H1 (cell line): ENCODE data around the gene CCDC157. TPM values are rescaled to one million over a fixed set of nuclear protein-coding genes. Genes with fewer than 3 reads are reported as not detected.

Experiments
- CTCF ChIA-PET: fragments of 300-600 bp; sonication (Branson Sonifier 250); formaldehyde crosslinking; loops from one replicate; lab custom pipeline; 2021; ENCODE audit not compliant: partially characterized antibody; lab: Charles Lee
- POLR2A ChIA-PET: fragments of 300-600 bp; sonication (Branson Sonifier 250); formaldehyde crosslinking; loops from one replicate; lab custom pipeline; 2021; ENCODE audit warnings: inconsistent platforms; ENCODE audit not compliant: partially characterized antibody; lab: Charles Lee
- DNase-seq, 2 experiments: peaks; one replicate each; pipeline versions ENCODE4 v3.0.0 to v3.0.0-alpha.2; 2010 to 2022; ENCODE audit warnings: low spot score in 2 of 2, low read depth in 1 of 2, mixed read lengths in 1 of 2
- FAIRE-seq: peaks from 2 replicates; lab custom pipeline; 2011; peaks lifted over from hg19 to GRCh38; lab: Jason Lieb, UNC
- H2AFZ ChIP-seq: 2 replicates; pipeline ENCODE4 v1.8.1; 2012; ENCODE audit warnings: low read length, inconsistent platforms
- H2AK5ac ChIP-seq: 2 replicates; pipeline ENCODE4 v1.6.1; 2013; ENCODE audit warnings: low read depth, low read length
- H2BK120ac ChIP-seq: replicated peaks from 2 replicates; pipeline ENCODE3; 2013; ENCODE audit warnings: low read depth, low read length, inconsistent platforms
- H2BK12ac ChIP-seq: 2 replicates; pipeline ENCODE4 v1.6.1; 2013; ENCODE audit warnings: low read depth, low read length
- H2BK15ac ChIP-seq: 2 replicates; pipeline ENCODE4 v1.6.1; 2013; ENCODE audit warnings: low read length
- H2BK20ac ChIP-seq: 2 replicates; pipeline ENCODE4 v1.6.1; 2013; ENCODE audit warnings: low read length
- H2BK5ac ChIP-seq: 2 replicates; pipeline ENCODE4 v1.6.1; 2013; ENCODE audit warnings: low read depth, low read length
- H3K14ac ChIP-seq: 2 replicates; pipeline ENCODE4 v1.6.1; 2013; ENCODE audit warnings: inconsistent platforms; ENCODE audit not compliant: insufficient read length
- H3K18ac ChIP-seq: 2 replicates; pipeline ENCODE4 v1.6.1; 2013; ENCODE audit warnings: low read length; ENCODE audit errors: extremely low read depth
- H3K23ac ChIP-seq: 2 replicates; pipeline ENCODE4 v1.6.1; 2013; ENCODE audit warnings: inconsistent platforms; ENCODE audit not compliant: insufficient read length
- H3K23me2 ChIP-seq: 2 replicates; pipeline ENCODE4 v1.6.1; 2013; ENCODE audit warnings: low read depth, low read length
- H3K27ac ChIP-seq: 2 replicates; pipeline ENCODE4 v1.6.1; 2011; ENCODE audit warnings: low read depth, low read length, inconsistent platforms
- H3K27me3 ChIP-seq, 4 experiments: replicated peaks in 1 of 4; 1 replicate in 1 of 4; 2 replicates in 3 of 4; pipeline versions ENCODE4 v1.6.1 to v1.8.1; 2011 to 2013; ENCODE audit warnings: low read length in 3 of 4, mild to moderate bottlenecking in 3 of 4, inconsistent platforms in 2 of 4, mixed read lengths in 2 of 4, moderate library complexity in 1 of 4; ENCODE audit not compliant: control insufficient read depth in 3 of 4, insufficient read depth in 3 of 4; ENCODE audit errors: extremely low read depth in 1 of 4
- H3K36me3 ChIP-seq, 4 experiments: 2 replicates each; pipeline versions ENCODE4 v1.6.1 to v1.8.1; 2011 to 2013; ENCODE audit warnings: mild to moderate bottlenecking in 4 of 4, low read length in 3 of 4, moderate library complexity in 2 of 4, control low read depth in 1 of 4, inconsistent platforms in 1 of 4; ENCODE audit not compliant: insufficient read depth in 4 of 4, control insufficient read depth in 2 of 4
- H3K4ac ChIP-seq: replicated peaks from 2 replicates; pipeline ENCODE3; 2013; ENCODE audit warnings: low read length, low read depth, mixed read lengths, inconsistent platforms; ENCODE audit not compliant: insufficient read length
- H3K4me1 ChIP-seq, 4 experiments: replicated peaks in 1 of 4; 1 replicate in 1 of 4; 2 replicates in 3 of 4; pipeline versions ENCODE4 v1.6.1 to v1.8.1; 2011 to 2013; ENCODE audit warnings: low read length in 3 of 4, inconsistent platforms in 2 of 4, mixed read lengths in 1 of 4; ENCODE audit not compliant: insufficient read depth in 4 of 4, control insufficient read depth in 3 of 4
- H3K4me2 ChIP-seq, 2 experiments: 2 replicates each; pipeline versions ENCODE4 v1.6.1 to v1.8.1; 2011 to 2013; ENCODE audit warnings: low read depth in 2 of 2, low read length in 2 of 2, control low read depth in 1 of 2, inconsistent platforms in 1 of 2, mild to moderate bottlenecking in 1 of 2; ENCODE audit not compliant: insufficient read depth in 1 of 2
- H3K4me3 ChIP-seq, 4 experiments: fragments of 200-600, 300-600 bp in 1 of 4; sonication (generic), shearing (Covaris generic), sonication (Bioruptor Twin) in 1 of 4; 2 replicates each; pipeline versions ENCODE4 v1.5.1 to v1.8.1; 2011 to 2016; ENCODE audit warnings: low read length in 4 of 4, low read depth in 3 of 4, control low read depth in 2 of 4, inconsistent platforms in 2 of 4, mild to moderate bottlenecking in 2 of 4, mixed read lengths in 1 of 4, moderate library complexity in 1 of 4; ENCODE audit not compliant: insufficient read depth in 2 of 4; ENCODE audit errors: extremely low read depth in 1 of 4
- H3K56ac ChIP-seq: replicated peaks from 2 replicates; pipeline ENCODE3; 2013; ENCODE audit warnings: low read depth, mild to moderate bottlenecking, mixed read lengths, low read length, inconsistent platforms; ENCODE audit not compliant: insufficient read length
- H3K79me1 ChIP-seq: 2 replicates; pipeline ENCODE4 v1.6.1; 2013; ENCODE audit warnings: low read depth, low read length, control low read depth
- H3K79me2 ChIP-seq, 2 experiments: 2 replicates each; pipeline versions ENCODE4 v1.6.1 to v1.8.1; 2012 to 2013; ENCODE audit warnings: low read length in 2 of 2, mild to moderate bottlenecking in 2 of 2, inconsistent platforms in 1 of 2; ENCODE audit not compliant: insufficient read depth in 2 of 2, control insufficient read depth in 1 of 2
- H3K9ac ChIP-seq, 4 experiments: replicated peaks in 1 of 4; 1 replicate in 1 of 4; 2 replicates in 3 of 4; pipeline versions ENCODE4 v1.6.1 to v1.8.1; 2011 to 2013; ENCODE audit warnings: low read depth in 3 of 4, low read length in 3 of 4, control low read depth in 2 of 4, mild to moderate bottlenecking in 2 of 4, moderate library complexity in 2 of 4, inconsistent platforms in 1 of 4; ENCODE audit errors: extremely low read depth in 1 of 4
- H3K9me3 ChIP-seq, 2 experiments: 2 replicates each; pipeline versions ENCODE4 v1.6.1 to v1.8.1; 2012 to 2013; ENCODE audit warnings: mild to moderate bottlenecking in 2 of 2, moderate library complexity in 2 of 2, control low read depth in 1 of 2, inconsistent platforms in 1 of 2, low read depth in 1 of 2, low read length in 1 of 2, mixed read lengths in 1 of 2; ENCODE audit not compliant: insufficient read depth in 2 of 2
- H4K20me1 ChIP-seq, 2 experiments: replicated peaks in 1 of 2; 2 replicates each; pipeline versions ENCODE3 to v1.8.1; 2011 to 2013; ENCODE audit warnings: inconsistent platforms in 2 of 2, low read length in 2 of 2, mild to moderate bottlenecking in 1 of 2; ENCODE audit not compliant: insufficient read depth in 2 of 2, control insufficient read depth in 1 of 2
- H4K5ac ChIP-seq: 2 replicates; pipeline ENCODE4 v1.6.1; 2013; ENCODE audit warnings: low read length, low read depth, mixed read lengths, inconsistent platforms; ENCODE audit not compliant: insufficient read length
- H4K8ac ChIP-seq: 2 replicates; pipeline ENCODE4 v1.8.0; 2013; ENCODE audit warnings: mild to moderate bottlenecking, moderate library complexity, low read length, inconsistent platforms; ENCODE audit not compliant: insufficient read depth; ENCODE audit errors: extremely low read depth
- H4K91ac ChIP-seq: replicated peaks from 2 replicates; pipeline ENCODE3; 2013; ENCODE audit warnings: low read length, mixed read lengths, inconsistent platforms; ENCODE audit not compliant: insufficient read length
- CBX8 ChIP-seq: fragments of 300-800, 300-1000 bp; sonication (generic); IDR thresholded peaks from 2 replicates; pipeline ENCODE4 v1.7.1; 2016; ENCODE audit warnings: low read depth, low read length, borderline replicate concordance
- TBP ChIP-seq: IDR thresholded peaks from 2 replicates; pipeline ENCODE4 v1.6.1; 2011; ENCODE audit warnings: low read depth, low read length, improper control_type of control experiment
- TEAD4 ChIP-seq: IDR thresholded peaks from 2 replicates; pipeline ENCODE4 v1.6.1; 2012; ENCODE audit warnings: low read depth, low read length, inconsistent platforms, mixed read lengths
- WGBS, 2 experiments: shearing (Covaris generic) in 1 of 2; methylation state at CpG; one replicate each; pipeline versions ENCODE4 v1.1.6 to v1.1.7; 2013 to 2015; ENCODE audit warnings: low lambda C conversion rate in 2 of 2, mixed read lengths in 2 of 2, inconsistent platforms in 1 of 2, low coverage in 1 of 2, missing lambda C conversion rate in 1 of 2; ENCODE audit not compliant: insufficient replicate concordance in 2 of 2, insufficient coverage in 1 of 2, insufficient read length in 1 of 2; ENCODE audit errors: extremely low coverage in 1 of 2, missing lambda C conversion rate in 1 of 2; 5-methylcytosine and 5-hydroxymethylcytosine counted together
- polyA plus RNA-seq, 7 experiments: library from polyadenylated mRNA; depleted of rRNA in 3 of 7; stranded (reverse) in 5 of 7; unstranded in 2 of 7; fragments of >200 nt in 5 of 7; fragments of 200-250 nt in 2 of 7; gene quantifications; 1 replicate in 5 of 7; 2 replicates in 1 of 7; 4 replicates in 1 of 7; pipeline versions ENCODE4 v1.2.1 to v1.2.3, GENCODE V29; 2011 to 2013; ENCODE audit warnings: missing spikeins in 2 of 7, mixed read lengths in 2 of 7
- total RNA-seq: library from RNA; stranded (reverse); fragmentation: NEBNext Ultra II Directional; extraction: Animal tissue kit (Norgen Biotek cat#: 25700); gene quantifications from 2 replicates; pipeline ENCODE4 v1.2.1, GENCODE V29; 2021

Gene CCDC157
- total and polyA plus RNA-seq, 2 of the 8 experiments (the other 6 are each of a cell fraction or from before 2014, with no cell fraction given) = 4.1 to 8.4 TPM

- peak overlapping the region in 3 of 4 experiments; percentile 15 to 68 (median 51); a peak in 3 of 7 replicates for H3K9ac ChIP-seq
- no peaks in the 10 kb centered on the region for H3K79me2 ChIP-seq
- DNase-seq = peak in 1 of 2 experiments; percentile 49
These were observed 30.5 kb upstream of the CCDC157 start for GRCh38 chr22:30326255-30326705.

More at GRCh38 chr22:30326255-30326705, 30.5 kb upstream of the CCDC157 start:
- ChIA-PET CTCF (interaction anchor here (0.6 to 20.1 kb wide), 10 partner anchors 9 to 250 kb away, joined by 3 to 203 read pairs (median 4); partner anchors contain the start of gene CASTOR1), POLR2A (interaction anchor here (0.5 to 3.2 kb wide), 8 partner anchors 10 to 311 kb away, joined by 3 to 28 read pairs (median 3); partner anchors contain the start of genes CASTOR1, CCDC157, MTFP1 and SF3A1)
- TF ChIP-seq CBX8 (no peak), TBP (no peak), TEAD4 (no peak)
- no peak overlapping the region; the same call in 1 of the 2 replicates for H3K18ac ChIP-seq
- H3K4me1 ChIP-seq = peaks cover 0 to 14% (median 7%) of the 10 kb centered on the region in 4 experiments; a peak in 6 of 7 replicates
- H3K27me3 ChIP-seq = no peaks in the 10 kb centered on the region
- WGBS, 2 experiments = 0% methylated on average over 11 of the region's 34 CpGs; no CpG with 5 or more reads in 1 of the 2 experiments
- H4K91ac ChIP-seq = no peak overlapping the region
- H2BK120ac ChIP-seq = no peak overlapping the region
- H3K23me2 ChIP-seq = peaks cover 4% of the 10 kb centered on the region
- peak overlapping the region; percentile 57 to 91 for H3K4me2 ChIP-seq
- no peak for FAIRE-seq
- no peak overlapping the region for H2BK15ac ChIP-seq
- H3K56ac ChIP-seq = no peak overlapping the region
- H3K23ac ChIP-seq = no peak overlapping the region
- H2BK12ac ChIP-seq = no peak overlapping the region
- H4K5ac ChIP-seq = no peak overlapping the region
- peaks cover 0 to 9% (median 3%) of the 10 kb centered on the region in 4 experiments; a peak in 2 of 8 replicates for H3K36me3 ChIP-seq
- H4K8ac ChIP-seq = peak overlapping the region; percentile 77
- peak overlapping the region; percentile 71 to 99 (median 75) for H3K4me3 ChIP-seq
- H3K9me3 ChIP-seq = no peaks in the 10 kb centered on the region
- H3K79me1 ChIP-seq = no peaks in the 10 kb centered on the region; the same call in none of the 2 replicates
- peak overlapping the region; percentile 45 for H3K4ac ChIP-seq
- H3K27ac ChIP-seq = no peak overlapping the region; the same call in 1 of the 2 replicates
- H2AK5ac ChIP-seq = no peak overlapping the region
- no peak overlapping the region for H2BK20ac ChIP-seq
- 0 out of 2 replicates have a peak overlapping the region, but pooled peaks have one; percentile 35 for H2BK5ac ChIP-seq
- peaks cover 0 to 7% of the 10 kb centered on the region in 2 experiments for H4K20me1 ChIP-seq
- H3K14ac ChIP-seq = no peak overlapping the region
- peak overlapping the region; percentile 90 for H2AFZ ChIP-seq
